Measurements from ENCODE around the gene ORC6.

Gene ORC6

DNA sequence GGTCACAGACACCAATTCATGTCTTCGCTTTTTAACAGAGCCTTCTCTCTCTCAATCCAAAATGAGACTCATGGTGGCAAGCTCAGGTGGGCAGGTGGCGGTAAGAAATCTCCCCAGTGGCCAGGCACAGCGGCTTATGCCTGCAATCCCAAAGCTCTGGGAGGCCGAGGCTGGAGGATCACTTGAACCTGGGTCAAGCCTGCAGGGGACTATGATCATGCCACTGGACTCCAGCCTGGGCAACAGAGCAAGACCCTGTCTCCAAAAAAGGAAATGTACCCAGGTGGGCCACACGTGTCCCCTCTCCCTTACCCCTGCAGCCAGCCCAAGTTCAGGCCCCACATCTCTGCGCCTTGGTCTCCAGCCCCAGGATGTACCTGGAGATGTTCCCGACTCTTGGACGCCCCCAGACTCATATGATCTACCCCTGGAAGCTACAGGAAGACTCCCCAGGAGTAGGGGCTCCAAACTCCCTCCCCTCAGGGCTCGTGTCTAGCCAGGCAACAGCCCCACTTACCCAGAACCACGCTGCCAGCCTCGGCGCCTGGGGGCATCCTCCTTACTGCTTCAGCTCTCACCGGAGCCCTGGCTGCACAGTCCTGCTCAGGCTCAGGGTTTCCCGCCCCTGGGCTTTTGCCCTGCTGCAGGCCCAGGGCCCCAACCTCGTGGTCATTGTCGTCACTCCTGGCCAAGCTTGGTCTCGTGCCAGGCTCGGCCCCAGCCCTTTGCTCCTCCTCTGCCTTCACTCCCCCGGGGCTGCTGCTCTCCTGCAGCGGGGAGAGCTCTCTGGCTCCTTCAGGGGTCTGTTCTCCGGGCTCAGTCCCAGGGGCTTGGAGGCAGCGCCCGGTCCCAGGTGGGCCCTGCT lies 42.5 kb downstream of the ORC6 start:
- ATAC-seq (no peak), DNase-seq (no peak)

GRCh38 chr16:46732561-46732960 lies 43.1 kb downstream of the ORC6 start:
- no peak for DNase-seq
- no peak for ATAC-seq

DNA sequence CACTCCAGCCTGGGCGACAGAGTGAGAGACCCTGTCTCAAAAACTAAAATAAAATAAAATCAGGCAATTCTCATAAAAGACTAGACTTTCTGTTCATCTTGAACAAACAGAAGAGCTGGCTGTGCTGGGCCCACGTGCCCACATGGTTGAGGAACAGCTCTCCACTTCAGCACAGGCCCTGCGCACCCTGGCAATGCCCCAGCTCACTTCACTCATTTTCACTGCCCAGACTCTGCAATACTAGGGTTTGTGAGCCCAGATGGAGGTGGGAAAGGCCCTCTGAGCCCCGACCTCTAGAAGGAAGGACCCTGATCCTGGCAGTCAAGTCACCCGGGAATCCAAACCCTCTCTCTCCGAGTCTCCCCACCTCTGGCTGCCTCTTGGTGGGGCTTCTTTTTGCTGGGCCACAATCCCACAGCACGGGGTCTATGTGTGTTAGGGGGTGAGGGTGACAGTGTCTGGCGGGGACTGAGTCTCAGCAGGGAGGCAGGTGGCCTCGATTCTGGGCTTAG lies 43.9 kb downstream of the ORC6 start:
- DNase-seq = no peak
- no peak for ATAC-seq

DNA sequence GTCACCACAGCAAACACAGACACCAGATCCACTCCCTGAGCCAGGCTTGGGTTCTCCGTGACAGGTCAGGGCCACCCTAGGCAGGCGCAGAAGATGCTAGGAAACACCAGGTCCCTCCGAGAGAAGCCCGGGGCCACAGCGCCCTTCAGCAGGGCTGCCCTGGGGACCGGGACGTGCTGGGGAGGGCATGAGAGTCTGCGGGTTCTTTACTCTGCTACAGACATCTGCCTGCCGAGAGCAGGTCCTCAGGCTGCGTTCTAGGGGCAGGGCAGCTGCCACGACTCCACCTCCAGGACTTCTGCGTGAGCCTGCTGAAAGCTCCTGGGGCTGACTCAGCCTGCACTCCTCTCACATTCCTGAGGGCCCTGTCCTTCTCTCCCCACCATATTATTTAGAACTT lies 47.2 kb downstream of the ORC6 start:
- DNase-seq (no peak), ATAC-seq (no peak)

DNA sequence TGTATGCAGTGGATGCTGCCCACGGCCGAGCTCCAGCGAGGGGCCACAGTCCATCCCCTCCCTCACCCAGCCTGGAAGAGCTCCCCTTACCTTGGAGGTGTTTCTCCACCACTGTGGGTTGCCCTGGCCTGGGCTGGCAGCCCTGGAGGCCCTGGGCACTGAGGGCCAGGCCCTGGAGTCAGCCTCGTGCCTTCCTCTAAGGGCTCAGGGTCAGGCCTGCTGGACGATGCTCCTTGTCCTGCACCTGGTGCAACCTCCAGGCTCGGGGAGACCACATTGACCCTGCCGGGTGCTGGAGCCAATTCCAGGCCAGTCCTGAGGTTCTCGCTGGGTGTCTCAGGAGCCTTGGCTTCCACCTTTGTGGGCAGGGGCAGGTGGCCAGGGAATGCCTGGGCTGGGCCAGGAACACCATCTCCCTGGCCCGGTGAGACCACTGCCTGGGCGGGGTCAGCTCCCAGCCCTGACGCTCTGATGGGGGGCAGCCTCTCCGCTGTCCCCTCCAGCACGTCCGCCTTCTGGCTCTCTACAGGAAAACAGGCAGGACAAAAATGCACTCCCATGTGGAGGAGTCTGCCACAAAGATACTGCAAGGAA lies 48.3 kb downstream of the ORC6 start:
- ATAC-seq (no peak), DNase-seq (no peak)

DNA sequence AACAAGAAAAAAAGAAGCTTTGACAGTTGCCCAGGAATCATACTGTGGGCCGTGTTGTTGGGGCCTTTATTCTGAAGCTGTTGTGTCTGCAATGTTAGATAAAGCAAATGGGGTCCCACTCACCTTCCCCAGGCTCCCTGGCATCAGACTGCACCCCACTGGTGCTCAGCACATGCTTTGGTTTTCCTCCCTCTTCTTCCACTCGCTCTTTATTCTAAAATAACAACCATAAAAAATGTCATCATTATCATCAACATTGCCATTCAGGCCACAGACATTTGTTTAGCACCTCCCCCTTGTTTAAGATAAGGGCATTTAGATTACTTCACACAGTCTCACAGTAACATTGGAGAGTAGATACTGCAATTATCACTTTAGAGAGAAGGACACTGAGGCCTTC lies 50.5 kb downstream of the ORC6 start:
- no peak for DNase-seq
- ATAC-seq = no peak

DNA sequence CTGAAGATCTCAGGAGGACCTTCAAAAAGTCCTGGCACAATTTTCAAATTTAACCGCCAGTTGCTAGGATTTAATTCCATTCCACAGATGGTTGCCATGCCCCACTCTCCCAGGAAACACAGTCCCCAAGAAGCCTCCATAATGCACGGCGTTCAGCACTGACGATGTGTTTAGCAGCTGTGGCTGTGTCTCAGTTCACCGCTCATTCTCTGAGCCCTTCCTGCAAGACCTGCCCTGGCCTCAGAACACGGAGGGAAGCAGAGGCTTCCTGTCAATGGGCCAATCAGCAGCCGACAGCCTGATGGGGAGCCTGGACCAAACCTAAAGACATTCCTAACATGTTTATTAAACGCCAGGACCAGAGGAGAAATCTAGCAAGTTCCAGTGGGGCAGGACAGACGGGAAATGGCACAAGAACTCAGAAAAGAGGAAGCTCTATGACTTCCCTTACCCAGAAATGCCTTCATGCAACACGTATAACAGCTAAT lies 53.8 kb downstream of the ORC6 start:
- DNase-seq (peak; percentile 9), ATAC-seq (no peak)

GRCh38 chr16:46745617-46746016 lies 56.2 kb downstream of the ORC6 start:
- ATAC-seq (no peak), DNase-seq (no peak)

- ATAC-seq = no peak
Measured at GRCh38 chr16:46746821-46747776, 57.6 kb downstream of the ORC6 start.

More at GRCh38 chr16:46746821-46747776, 57.6 kb downstream of the ORC6 start:
- no peak for DNase-seq
